ENCODE measurements around the gene TBC1D17.

The TBC1D17 gene

DNA sequence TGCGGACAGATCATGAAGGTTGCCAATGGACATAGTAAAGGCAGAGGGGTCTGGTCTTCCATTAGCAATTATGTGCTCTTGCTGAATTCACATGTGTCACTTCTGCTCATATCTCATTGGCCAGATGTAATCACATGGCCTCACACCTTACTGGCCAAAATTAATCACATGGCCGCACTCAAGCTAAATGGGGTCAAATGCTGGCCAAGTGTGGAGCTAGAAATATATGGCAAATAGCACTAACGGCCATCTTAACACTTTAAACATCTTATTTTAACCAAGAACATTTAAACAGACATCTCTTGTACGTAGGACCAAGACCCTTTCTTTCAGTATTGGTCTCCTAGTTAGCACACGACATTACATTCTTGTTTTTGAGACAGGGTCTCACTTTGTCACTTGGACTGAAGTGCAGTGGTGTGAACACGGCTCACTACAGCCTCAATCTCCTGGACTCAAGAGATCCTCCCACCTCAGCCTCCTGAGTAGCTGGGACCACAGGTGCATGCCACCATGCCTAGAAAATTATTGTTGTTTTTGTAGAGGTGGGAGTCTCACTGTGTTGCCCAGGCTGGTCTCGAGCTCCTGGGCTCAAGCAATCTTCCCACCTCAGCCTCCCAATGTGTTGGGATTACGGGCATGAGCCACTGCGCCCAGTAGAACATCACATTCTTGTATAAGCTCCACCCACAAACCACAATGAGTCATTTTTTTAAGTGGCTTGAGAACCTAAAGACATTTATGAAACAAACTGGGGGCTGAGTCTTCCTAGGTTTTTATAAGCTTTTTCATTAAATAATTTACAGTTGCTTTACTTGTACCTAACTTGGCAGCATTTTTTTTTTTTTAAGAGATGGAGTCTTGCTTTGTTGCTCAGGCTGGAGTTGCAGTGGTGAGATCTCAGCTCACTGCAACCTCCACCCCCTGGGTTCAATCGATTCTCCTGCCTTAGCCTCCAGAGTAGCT lies 29.5 kb upstream of the TBC1D17 start:
- in situ Hi-C loops (cut with MboI; ENCODE audit: low sequenced_read_pairs): no loop called here

DNA sequence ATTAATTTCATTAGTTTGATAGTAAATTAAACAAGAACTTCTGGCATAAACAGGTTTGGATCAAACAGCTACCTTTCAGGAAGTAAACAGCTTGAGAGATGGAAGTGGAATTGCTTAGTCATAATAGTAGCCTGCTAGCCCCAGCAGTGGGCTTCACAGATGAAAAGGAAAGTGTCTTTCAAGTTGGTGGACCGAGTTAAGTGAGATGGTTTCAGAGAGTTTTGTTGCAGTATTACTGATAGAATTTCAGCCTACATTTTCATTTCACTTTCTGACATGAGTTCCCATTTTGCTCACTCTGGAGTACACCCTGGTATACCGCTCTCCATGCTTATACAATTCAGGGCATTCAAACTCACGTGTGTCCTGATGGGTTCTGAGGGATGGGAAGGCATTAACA lies 28.6 kb upstream of the TBC1D17 start:
- in situ Hi-C loops (cut with MboI; ENCODE audit: low sequenced_read_pairs): no loop called here

- in situ Hi-C loops (cut with MboI; ENCODE audit: low sequenced_read_pairs): no loop called here
Observed at GRCh38 chr19:49849433-49850220, 27.9 kb upstream of the TBC1D17 start.

DNA sequence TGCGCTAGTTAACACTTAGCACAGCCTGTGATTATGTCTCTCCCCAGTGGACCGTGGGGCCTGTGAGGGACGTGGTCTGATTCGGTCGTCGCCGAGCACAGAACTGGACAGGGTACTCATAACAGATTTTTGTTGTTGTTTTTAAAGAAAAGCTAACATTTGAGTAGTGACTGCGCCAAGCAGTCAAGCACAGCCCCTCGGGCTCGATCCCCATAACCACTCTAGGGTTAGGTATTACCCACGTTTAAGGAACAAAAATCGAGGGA lies 27.3 kb upstream of the TBC1D17 start:
- in situ Hi-C loops (cut with MboI; ENCODE audit: low sequenced_read_pairs): no loop called here

DNA sequence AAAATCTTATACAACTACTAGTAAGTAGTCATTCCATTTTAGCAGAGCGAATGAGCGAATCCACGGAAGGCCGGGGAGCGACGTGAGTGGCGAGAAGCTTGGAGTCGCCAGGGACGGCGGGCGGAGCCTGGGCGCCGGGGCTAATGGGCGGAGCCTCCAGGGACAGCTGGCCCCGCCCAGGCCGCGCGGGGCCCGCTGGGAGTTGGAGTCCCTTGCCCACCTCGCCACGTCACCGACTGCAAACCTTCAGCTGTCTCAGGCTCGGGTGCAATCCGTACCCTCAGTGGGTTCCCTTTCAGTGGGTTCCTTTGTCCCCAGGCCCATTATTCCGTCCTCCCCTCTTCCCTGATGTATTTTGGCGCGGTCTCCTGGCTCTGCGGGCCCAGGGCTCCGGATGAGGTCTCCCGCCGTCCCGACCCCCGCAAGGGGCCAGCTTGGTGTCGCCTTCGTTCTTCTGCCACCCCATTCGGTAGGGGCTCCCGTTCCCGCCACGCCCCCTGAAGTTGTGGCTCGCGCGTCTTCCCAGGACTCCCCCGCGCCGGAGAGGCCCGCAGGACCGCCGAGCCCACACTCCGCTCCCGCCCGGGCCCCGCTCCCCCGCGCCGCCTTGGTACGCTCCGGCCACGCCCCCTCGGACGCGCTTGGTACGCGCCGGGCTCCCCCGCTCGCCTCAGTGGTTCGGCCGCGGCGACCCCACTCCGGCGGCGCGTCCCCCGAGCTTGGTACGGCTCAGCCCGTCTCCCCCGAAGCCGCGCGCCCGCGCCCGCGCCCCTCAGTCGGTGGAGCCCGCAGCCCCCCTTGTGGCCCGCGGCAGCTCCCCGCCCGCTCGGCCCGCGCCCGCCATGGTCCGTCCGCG lies 26.8 kb upstream of the TBC1D17 start, which contains the start of gene PTOV1:
Gene PTOV1, plus strand, starts transcription at position 673 of the 856 bp plus-strand sequence.
- in situ Hi-C loops (cut with MboI; ENCODE audit: low sequenced_read_pairs): no loop called here

- in situ Hi-C loops (cut with MboI; ENCODE audit: low sequenced_read_pairs): no loop called here
Observed at GRCh38 chr19:49851456-49852259, 25.8 kb upstream of the TBC1D17 start.

DNA sequence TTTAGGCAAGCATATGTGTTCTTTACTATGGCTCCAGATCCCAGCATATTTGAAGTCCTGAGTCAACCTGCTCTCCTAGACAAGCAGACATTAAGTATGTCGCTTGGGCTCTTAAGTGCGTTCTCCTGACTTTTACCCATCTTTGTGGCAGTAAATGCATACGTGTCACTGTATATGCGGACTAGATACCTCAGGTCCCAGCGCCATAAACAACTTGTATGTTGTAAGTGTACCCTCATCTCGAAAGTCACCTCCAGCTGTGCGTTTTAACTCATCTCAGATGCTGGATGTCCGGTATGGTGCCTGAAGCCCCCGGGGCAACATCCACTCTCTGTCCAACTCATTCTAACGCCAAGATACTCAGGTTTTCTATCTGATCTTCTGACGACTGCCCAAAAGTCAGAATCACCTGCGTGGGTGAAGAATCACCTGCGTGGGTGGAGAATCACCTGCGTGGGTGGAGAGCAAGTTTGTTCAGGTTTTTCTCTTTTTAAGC lies 24.8 kb upstream of the TBC1D17 start:
- in situ Hi-C loops (cut with MboI; ENCODE audit: low sequenced_read_pairs): no loop called here

DNA sequence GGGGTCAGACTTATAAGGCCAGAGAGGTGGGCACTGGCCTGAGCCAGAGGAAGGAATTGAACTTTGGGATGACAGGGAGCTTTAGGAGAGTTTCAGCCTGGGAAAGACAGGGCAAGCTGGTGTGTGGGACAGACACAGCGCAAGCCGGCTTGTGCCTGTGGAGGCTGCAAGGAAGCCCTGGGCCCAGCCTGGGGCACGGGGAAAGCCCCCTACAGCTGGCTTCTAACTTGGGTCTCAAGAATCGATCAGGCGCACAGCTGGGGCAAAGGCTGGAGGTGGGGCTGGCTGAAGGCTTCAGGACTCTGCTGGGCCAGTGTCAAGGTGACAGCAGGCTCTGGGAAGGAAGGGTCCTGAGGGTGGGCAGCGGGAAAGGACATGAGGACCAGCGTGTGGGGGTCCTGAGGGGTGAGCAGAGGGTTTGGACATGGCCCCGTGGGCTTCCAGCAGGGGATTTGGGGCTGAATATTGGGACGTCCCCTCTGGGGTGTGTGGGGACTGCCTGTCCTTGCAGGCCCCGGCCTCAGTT lies 23.6 kb upstream of the TBC1D17 start:
- in situ Hi-C loops (cut with MboI; ENCODE audit: low sequenced_read_pairs): no loop called here

DNA sequence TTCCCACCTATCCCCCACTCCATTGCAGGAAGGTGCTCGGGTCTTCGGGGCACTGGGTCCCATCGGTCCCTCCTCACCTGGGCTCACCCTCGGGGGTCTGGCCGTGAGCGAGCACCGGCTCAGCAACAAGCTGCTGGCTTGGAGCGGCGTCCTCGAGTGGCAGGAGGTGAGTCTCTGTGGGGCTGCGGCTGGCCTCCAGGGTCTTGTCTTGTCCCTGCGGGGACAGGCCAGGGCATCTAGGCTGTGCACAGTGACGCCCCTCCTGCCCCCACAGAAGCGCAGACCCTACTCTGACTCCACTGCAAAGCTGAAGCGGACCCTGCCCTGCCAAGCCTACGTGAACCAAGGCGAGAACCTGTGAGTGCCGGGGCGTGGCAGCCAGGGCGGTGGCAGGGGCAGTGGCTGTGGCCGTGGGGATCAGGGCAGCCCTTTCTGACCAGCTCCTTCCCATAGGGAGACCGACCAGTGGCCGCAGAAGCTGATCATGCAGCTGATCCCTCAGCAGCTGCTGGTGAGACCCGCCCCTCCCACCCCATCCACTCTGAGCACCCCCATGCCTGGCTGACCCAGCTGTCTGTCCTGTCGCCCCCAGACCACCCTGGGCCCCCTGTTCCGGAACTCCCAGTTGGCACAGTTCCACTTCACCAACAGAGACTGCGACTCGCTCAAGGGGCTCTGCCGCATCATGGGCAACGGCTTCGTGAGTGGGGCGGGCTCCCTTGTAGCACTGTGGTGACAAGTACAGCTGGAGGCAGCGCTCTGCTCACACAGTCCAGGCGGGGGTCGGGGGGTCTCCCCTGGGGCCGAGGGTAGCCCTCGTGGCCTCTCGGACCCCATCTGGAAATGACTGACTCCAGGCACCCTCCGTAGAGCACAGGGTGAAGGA lies 22.9 kb upstream of the TBC1D17 start:
- in situ Hi-C loops (cut with MboI; ENCODE audit: low sequenced_read_pairs): no loop called here

DNA sequence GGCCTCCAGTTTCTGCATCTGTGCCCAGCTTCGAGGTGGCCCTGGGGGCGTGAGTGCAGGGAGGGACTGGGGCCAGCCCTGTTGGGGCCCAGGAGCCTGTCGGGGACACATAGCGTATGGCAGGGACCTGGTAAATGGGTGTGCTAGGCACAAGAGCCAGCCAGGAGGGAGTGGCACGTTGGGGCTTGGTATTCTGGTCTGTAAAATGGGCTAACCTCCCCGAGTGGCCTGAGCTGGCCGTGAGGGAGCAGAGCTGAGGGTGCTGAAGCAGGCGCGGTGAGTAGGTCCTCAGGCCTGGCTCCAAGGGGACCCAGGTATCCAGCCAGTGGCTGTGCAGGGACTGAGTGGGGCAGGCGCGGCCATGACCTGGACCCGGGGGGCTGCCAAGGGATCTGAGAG lies 22.2 kb upstream of the TBC1D17 start:
- in situ Hi-C loops (cut with MboI; ENCODE audit: low sequenced_read_pairs): no loop called here

GRCh38 chr19:49855676-49856573 lies 21.6 kb upstream of the TBC1D17 start:
- in situ Hi-C loops (cut with MboI; ENCODE audit: low sequenced_read_pairs): no loop called here

DNA sequence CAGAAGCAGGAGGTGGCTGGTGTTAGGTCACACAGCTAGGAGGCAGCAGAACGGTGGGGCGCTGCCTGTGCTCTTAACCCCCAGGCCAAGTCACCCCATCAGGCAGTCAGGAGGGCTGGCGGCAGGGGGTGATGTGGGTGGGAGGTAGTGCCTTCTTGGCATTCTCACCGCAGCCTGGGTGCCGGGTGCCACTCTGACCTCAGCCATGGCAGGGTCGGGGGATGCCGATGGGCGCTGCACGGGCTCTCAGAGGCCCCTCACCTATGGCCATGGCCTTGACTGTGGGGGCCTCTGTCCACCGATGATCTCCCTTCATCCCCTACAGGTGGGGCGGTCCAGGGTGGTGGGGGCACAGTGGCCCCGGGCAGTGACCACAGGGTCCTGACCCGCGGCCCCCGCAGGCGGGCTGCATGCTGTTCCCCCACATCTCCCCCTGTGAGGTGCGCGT lies 20.9 kb upstream of the TBC1D17 start:
- in situ Hi-C loops (cut with MboI; ENCODE audit: low sequenced_read_pairs): no loop called here

GRCh38 chr19:49857061-49857837 lies 20.3 kb upstream of the TBC1D17 start:
- in situ Hi-C loops (cut with MboI; ENCODE audit: low sequenced_read_pairs): no loop called here

GRCh38 chr19:49857838-49858087 lies 19.7 kb upstream of the TBC1D17 start:
- in situ Hi-C loops (cut with MboI; ENCODE audit: low sequenced_read_pairs): no loop called here

GRCh38 chr19:49858088-49858985 lies 19.2 kb upstream of the TBC1D17 start:
- in situ Hi-C loops (cut with MboI; ENCODE audit: low sequenced_read_pairs): no loop called here

DNA sequence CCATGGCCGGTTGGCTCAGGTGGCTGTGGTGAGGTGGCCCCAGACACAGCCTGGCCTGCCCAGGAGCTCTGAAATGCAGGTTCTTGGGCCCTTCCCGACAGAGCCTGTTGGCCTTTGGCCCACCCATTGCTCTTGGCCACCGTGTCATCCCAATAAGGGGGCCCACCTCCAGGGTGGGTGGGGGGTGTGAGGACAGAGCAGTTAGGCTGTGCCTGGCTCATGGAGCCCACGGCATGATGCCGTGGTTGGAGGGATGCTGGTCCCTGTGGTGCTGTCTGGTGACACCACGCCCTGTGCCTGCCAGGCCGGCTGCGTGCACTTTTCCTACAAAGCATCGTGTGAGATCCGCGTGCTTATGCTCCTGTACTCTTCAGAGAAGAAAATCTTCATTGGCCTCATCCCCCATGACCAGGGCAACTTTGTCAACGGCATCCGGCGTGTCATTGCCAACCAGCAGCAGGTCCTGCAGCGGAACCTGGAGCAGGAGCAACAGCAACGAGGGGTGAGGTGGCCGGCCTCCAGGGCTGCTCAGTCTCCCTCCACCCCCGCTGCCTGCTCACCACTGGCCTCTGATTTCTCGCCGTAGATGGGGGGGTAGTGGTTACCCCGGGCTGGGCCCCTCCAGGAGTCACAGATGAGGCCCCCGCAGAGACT lies 17.7 kb upstream of the TBC1D17 start:
- in situ Hi-C loops (cut with MboI; ENCODE audit: low sequenced_read_pairs): no loop called here

Data from HL-60/S4 treated with phorbol 12-myristate 13-acetate at 8.2 ng/mL for 4 days and 3 days (cell line).